ENCODE results near the gene SLC45A3. TPM values are rescaled to one million over a fixed set of nuclear protein-coding genes. Genes with fewer than 3 reads are reported as not detected.
"Not testable (repeated sequence)": the region's sequence is repeated elsewhere in the genome, so short reads cannot be mapped to it uniquely, and the experiment has no call there.

The SLC45A3 gene
- total RNA-seq (2022) (5.5 TPM in 2 replicates), Bru-seq, nascent RNA (percentile 49 among the genes with signal in this experiment), BruChase-seq, experiment 1, labeled RNA remaining after a 2-hour chase (percentile 55 among the genes with signal in this experiment), BruChase-seq, experiment 2, labeled RNA remaining after a 6-hour chase (percentile 50 among the genes with signal in this experiment)
- long read RNA-seq, partial matches to known transcripts: 0 of 4 reads
- long read RNA-seq, other reads (novel, unspliced or antisense): 0 of 4 reads

GRCh38 chr1:205680073-205680851, at the start of gene SLC45A3:
SLC45A3 (minus strand) TSS chr1:205680509; CDS start chr1:205664656, 15,853 bp downstream.
- Mint-ChIP-seq H3K4me1 (ENCODE audit: low read depth, unreplicated experiment) (peaks cover 33% of the 10 kb centered on the region), H3K27ac (ENCODE audit: unreplicated experiment) (peak within 1 kb of the TSS; percentile 42), H3K27me3 (ENCODE audit: insufficient read depth, unreplicated experiment) (no peaks in the 10 kb centered on the region), H3K9me3 (ENCODE audit: unreplicated experiment) (no peaks in the 10 kb centered on the region), H3K4me3 (ENCODE audit: unreplicated experiment) (peak within 1 kb of the TSS; percentile 84), H3K36me3 (ENCODE audit: insufficient read depth, unreplicated experiment) (no peaks in the 10 kb centered on the region)
- no TSS peak for BruUV-seq (replicated peaks)
- H3K27me3 ChIP-seq (replicated peaks; ENCODE audit: control insufficient read depth, insufficient read depth, low read length): no peaks in the 10 kb centered on the region
- DNase-seq: peak; percentile 39 to 44
- H3K9me3 ChIP-seq: no peaks in the 10 kb centered on the region
- intact Hi-C loops (cut with micrococcal nuclease; ENCODE audit: unreplicated experiment): no loop called here
- no peaks in the 10 kb centered on the region for H3K36me3 ChIP-seq (ENCODE audit: control insufficient read depth, insufficient read depth, low read length)
- TF ChIP-seq CTCF (IDR thresholded peaks at IDR 0.05; ENCODE audit: insufficient read depth in 1 of 2, low read depth in 1 of 2, low read length in 1 of 2, severe bottlenecking in 1 of 2, unreplicated experiment in 1 of 2): no peak
- H3K4me1 ChIP-seq: peaks cover 28% of the 10 kb centered on the region
- ChIA-PET CTCF (interaction anchor here (0.6 to 1.2 kb wide), 7 partner anchors 21 to 789 kb away, joined by 3 to 20 read pairs (median 4); partner anchors contain the start of gene ELK4), POLR2A (no interaction called here)
- peak within 1 kb of the TSS; percentile 85 for H3K4me3 ChIP-seq (ENCODE audit: low read depth, low read length)

- no peaks in the 10 kb centered on the region for H3K9me3 ChIP-seq
- no peak overlapping the region for H3K27ac Mint-ChIP-seq (ENCODE audit: unreplicated experiment)
- H3K27me3 ChIP-seq (replicated peaks; ENCODE audit: control insufficient read depth, insufficient read depth, low read length): no peaks in the 10 kb centered on the region
- no peak overlapping the region for H3K4me3 ChIP-seq (ENCODE audit: low read depth, low read length)
- no TSS peak for BruUV-seq (replicated peaks)
- no peak for DNase-seq
- no peaks in the 10 kb centered on the region for H3K9me3 Mint-ChIP-seq (ENCODE audit: unreplicated experiment)
- H3K4me3 Mint-ChIP-seq (ENCODE audit: unreplicated experiment): no peak overlapping the region
- H3K4me1 ChIP-seq: no peaks in the 10 kb centered on the region; the same call in 1 of the 2 replicates
- intact Hi-C loops (cut with micrococcal nuclease; ENCODE audit: unreplicated experiment): no loop called here
- POLR2A ChIA-PET: no interaction called here
- H3K4me1 Mint-ChIP-seq (ENCODE audit: low read depth, unreplicated experiment): peaks cover 7% of the 10 kb centered on the region
- peaks cover 79% of the 10 kb centered on the region for H3K36me3 Mint-ChIP-seq (ENCODE audit: insufficient read depth, unreplicated experiment)
- H3K27me3 Mint-ChIP-seq (ENCODE audit: insufficient read depth, unreplicated experiment): no peaks in the 10 kb centered on the region
- CTCF ChIA-PET: interaction anchor here (1.0 kb wide), 1 partner anchor 198 kb away, joined by 3 read pairs; no protein-coding TSS in a partner anchor
- H3K36me3 ChIP-seq (ENCODE audit: control insufficient read depth, insufficient read depth, low read length): no peaks in the 10 kb centered on the region; the same call in none of the 2 replicates
- TF ChIP-seq CTCF (IDR thresholded peaks at IDR 0.05; ENCODE audit: insufficient read depth in 1 of 2, low read depth in 1 of 2, low read length in 1 of 2, severe bottlenecking in 1 of 2, unreplicated experiment in 1 of 2): no peak
Measured at GRCh38 chr1:205726619-205727125, 46.4 kb upstream of the SLC45A3 start.

GRCh38 chr1:205725514-205725913, 45.2 kb upstream of the SLC45A3 start:
- no peak overlapping the region for H3K27ac Mint-ChIP-seq (ENCODE audit: unreplicated experiment)
- Histone ChIP-seq H3K27me3 (replicated peaks; ENCODE audit: control insufficient read depth, insufficient read depth, low read length) (no peaks in the 10 kb centered on the region), H3K9me3 (no peaks in the 10 kb centered on the region), H3K4me3 (ENCODE audit: low read depth, low read length) (no peak overlapping the region), H3K4me1 (no peaks in the 10 kb centered on the region; the same call in 1 of the 2 replicates), H3K36me3 (ENCODE audit: control insufficient read depth, insufficient read depth, low read length) (no peaks in the 10 kb centered on the region; the same call in none of the 2 replicates)
- TF ChIP-seq CTCF (IDR thresholded peaks at IDR 0.05; ENCODE audit: insufficient read depth in 1 of 2, low read depth in 1 of 2, low read length in 1 of 2, severe bottlenecking in 1 of 2, unreplicated experiment in 1 of 2): no peak
- H3K4me3 Mint-ChIP-seq (ENCODE audit: unreplicated experiment): no peak overlapping the region
- H3K4me1 Mint-ChIP-seq (ENCODE audit: low read depth, unreplicated experiment): peaks cover 2% of the 10 kb centered on the region
- no peaks in the 10 kb centered on the region for H3K9me3 Mint-ChIP-seq (ENCODE audit: unreplicated experiment)
- intact Hi-C loops (cut with micrococcal nuclease; ENCODE audit: unreplicated experiment): no loop called here
- H3K36me3 Mint-ChIP-seq (ENCODE audit: insufficient read depth, unreplicated experiment): peaks cover 86% of the 10 kb centered on the region
- no TSS peak for BruUV-seq (replicated peaks)
- ChIA-PET CTCF (no interaction called here), POLR2A (no interaction called here)
- DNase-seq: no peak
- H3K27me3 Mint-ChIP-seq (ENCODE audit: insufficient read depth, unreplicated experiment): no peaks in the 10 kb centered on the region

- H3K4me3 Mint-ChIP-seq (ENCODE audit: unreplicated experiment); H3K27me3 ChIP-seq (replicated peaks; ENCODE audit: control insufficient read depth, insufficient read depth, low read length); H3K9me3 ChIP-seq; intact Hi-C loops (cut with micrococcal nuclease; ENCODE audit: unreplicated experiment); H3K36me3 ChIP-seq (ENCODE audit: control insufficient read depth, insufficient read depth, low read length); BruUV-seq (replicated peaks); H3K27me3 Mint-ChIP-seq (ENCODE audit: insufficient read depth, unreplicated experiment); DNase-seq; H3K9me3 Mint-ChIP-seq (ENCODE audit: unreplicated experiment); H3K4me1 Mint-ChIP-seq (ENCODE audit: low read depth, unreplicated experiment); POLR2A ChIA-PET; H3K4me3 ChIP-seq (ENCODE audit: low read depth, low read length); H3K27ac Mint-ChIP-seq (ENCODE audit: unreplicated experiment); H3K4me1 ChIP-seq: not testable (repeated sequence)
- peaks cover 93% of the 10 kb centered on the region for H3K36me3 Mint-ChIP-seq (ENCODE audit: insufficient read depth, unreplicated experiment)
- CTCF ChIA-PET: interaction anchor here (0.6 kb wide), 1 partner anchor 18 kb away, joined by 3 read pairs; no protein-coding TSS in a partner anchor
Measured at GRCh38 chr1:205720740-205721139, 40.4 kb upstream of the SLC45A3 start.
